Stimulated activated CD4-positive, alpha-beta T cell treated with anti-CD3 and anti-CD28 coated beads, Interleukin-2, amount 100 ng/mL, for 4 hours (primary cell): ENCODE results near the gene ZHX3.

Experiments used
- DNase-seq: peaks from one replicate; pipeline ENCODE4 v3.0.0-alpha.2; 2020; ENCODE audit warnings: low read depth

Gene ZHX3

DNA sequence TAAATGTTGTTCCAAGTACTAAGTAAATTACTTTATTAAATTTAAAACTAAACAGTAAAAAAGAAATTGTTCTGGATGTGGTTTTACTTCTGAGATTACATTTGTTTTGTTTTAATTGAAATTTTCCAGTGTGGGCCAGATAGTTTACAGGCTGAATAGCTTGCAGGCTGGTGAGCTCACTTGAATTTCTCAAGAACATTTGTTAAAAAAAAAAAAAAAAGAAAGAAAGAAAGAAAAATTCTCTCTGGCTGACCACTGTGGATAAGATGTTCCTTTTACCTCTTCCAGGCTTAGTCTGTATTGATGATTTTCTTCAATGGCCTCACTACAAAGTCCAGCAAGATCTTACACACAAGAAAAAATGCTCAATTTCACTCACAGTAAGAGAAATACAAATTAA, 94.8 kb downstream of the ZHX3 start:
- no peak for DNase-seq

DNA sequence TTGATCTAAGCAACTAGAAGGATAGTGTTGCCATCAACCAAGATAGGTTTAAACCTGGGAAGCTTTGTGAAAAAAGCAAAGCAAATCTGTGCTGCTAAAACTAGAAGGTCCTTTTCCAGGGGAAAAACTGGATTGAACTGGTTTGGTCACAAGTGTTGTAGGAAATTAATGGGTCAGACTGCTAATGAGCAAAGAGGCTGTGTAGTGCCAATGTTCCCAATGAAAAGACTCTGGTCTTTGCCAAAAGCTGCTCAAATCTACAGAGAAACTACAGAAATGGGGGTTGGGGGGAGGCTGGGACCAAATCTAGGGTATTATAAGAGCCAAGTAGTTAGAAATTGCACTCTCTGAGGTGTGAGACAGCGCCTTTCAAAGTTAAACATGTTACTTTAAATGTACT, 95.2 kb downstream of the ZHX3 start:
- no peak for DNase-seq

DNA sequence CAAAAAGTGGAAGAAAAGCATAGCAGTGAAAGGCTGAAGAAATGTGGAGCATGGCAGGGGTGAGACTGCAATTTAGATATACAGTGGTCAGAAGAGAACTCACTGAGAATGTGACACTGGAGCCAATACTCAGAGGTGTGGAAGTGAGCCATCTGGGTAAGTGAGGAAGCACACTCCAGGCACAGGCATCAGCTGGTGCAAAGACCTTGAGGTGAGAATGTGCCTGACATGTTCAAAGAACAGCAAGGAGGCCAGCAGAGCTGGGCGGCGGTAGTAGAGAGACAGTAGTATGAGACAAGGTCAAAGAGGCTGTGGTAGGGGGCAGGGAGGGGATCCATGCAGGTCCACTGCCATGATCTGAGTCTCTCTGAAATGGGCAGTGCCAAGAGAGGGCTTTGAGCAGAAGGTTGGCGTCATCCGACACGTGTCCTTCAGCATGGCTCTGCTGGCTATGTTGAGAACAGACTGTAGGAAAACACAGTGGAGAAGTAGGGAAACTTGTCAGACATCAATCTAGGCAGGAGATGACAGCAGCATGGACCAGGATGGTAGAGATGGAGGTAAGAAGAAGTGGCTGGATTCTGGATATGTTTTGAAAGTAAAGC, 95.8 kb downstream of the ZHX3 start:
- no peak for DNase-seq

DNA sequence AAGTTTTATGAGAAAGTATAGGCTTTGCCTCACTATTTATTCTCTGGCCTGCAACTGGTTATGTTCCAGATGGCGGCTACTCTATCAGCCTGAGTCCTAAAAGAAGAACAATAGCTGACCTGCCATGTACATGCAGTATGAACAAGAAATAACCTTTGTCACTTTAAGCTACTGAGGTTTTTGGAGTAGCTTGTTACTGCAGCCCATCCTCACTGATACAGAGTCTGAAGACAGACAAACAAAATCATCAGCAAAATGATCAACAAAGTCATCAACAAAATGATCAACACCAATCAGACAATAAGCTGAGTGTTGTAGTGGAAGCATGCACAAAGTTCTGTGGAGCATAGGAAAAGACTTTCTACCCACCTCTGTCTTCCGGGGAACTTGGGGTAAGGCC, 97.7 kb downstream of the ZHX3 start:
- DNase-seq = no peak

DNA sequence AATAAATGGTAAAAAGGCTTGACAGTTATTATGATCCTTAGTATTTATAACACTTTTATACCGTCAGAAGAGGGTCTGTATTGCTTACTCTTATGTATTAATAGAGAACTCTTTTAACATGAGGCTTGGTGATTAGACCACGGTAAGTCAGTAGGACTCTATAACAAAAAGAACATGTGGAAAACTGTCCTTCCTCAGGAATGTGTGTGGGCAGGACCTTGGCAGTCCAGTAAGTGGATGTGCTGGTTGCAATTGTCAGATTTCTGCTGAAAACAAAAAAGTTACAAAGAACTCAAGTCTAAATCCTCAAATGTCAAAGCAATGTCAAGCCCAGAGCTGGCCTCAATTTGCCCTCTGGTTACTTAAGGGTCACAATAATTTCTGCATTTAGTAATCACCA, 99.1 kb downstream of the ZHX3 start:
- no peak for DNase-seq

DNA sequence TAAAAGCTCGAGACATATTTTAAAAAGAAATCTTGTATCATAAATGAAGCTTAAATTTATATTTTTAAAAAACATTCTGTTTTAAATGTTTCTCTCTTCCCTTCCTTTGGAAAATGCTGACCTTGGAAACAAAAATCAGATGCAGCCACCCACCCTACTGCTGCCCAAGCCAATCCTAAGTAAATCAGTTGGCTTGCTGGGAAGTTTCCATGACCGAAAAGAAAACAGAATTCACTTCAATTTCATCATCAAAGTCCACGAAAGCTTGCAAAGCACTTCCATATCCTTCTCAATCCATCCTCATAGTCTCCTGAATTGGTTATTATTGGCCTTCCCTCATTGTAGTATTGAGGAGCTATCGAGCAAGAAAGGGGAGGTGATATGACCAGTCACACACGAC, 100.1 kb downstream of the ZHX3 start:
- no peak for DNase-seq

DNA sequence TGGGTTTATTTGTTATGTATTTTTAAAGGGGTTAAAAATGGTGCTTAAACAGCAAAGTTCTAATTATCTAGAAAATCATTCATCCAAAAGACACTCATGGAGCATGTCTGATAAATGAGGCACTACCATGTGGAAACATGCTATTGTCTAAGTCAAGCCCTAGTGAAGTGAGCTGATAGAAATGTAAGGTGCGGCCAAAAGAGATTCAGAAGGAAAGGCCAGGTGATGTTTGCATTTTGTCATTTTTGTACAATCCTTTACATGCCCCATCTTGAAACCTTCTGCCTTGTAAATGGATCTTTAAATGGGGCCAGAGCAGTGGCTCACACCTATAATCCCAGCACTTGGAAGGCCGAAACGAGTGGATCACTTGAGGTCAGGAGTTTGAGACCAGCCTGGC, 102.9 kb downstream of the ZHX3 start:
- no peak for DNase-seq

DNA sequence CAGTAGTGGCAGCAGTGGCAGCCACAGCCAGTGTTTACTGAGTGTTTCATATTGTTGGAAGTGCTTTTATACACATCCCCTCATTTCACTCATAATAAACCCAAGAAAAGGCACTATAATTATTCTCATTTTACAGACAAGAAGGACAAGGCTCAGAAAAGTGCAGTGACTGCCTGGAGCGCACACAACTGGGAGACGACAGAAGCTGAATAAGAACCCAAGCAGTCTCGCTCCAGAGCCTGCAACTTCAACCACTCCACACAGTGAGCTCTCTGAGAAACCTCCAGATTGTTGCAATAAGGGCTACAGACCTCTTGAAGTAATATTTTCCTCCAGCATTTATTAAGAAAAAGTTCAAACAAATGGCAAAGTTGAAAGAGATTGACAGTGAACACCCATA, 103.3 kb downstream of the ZHX3 start:
- DNase-seq = no peak

DNA sequence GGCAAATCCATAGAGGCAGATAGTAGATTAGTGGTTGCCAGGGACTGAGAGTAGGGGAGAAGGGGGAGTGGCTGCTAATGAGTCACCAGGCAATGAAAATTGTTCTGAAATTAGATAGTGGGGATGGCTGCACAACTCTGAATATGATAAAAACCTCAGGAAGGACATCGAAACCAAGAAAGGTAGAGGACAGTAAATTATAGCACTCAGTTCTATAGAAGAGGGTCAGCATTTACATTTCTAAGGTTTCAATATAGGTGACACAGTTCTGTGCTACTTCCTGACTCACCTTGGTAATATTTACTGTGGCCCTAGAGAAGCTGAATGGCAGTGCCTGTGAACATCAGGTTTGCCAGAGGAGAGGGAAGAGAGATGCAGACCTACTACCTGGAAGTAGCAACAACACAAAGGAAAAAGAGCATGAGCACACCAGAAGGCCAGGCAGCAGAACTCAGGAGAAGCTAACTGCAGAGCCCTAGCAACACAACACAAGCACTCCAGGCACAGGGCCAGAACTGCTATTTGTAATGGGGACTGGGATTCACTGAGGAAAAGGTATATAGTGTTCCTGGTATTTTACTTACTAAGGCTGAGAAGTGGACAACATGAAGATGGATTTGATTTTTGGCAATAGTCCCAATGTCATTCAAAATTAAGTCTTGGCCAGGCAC, 104.2 kb downstream of the ZHX3 start:
- DNase-seq = no peak

DNA sequence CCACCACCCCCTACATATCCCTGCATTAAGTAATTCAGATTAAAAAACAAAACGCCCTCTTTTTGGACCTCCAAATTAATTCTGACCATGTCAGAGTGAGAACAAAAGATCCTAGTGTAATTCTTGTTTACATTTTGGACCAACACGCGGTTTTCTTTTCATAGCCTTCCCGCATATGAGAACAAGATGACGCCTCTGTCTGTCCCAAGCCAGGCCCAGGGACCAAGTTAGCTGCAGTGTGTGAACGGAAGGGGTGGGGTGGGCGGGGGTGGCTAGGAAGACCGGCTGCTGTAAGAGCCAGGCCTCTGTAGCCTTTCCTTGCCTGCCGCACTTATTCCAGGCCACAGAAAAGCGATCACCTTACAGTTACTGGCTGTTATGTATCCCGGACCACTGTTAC, 112.2 kb downstream of the ZHX3 start:
- no peak for DNase-seq

DNA sequence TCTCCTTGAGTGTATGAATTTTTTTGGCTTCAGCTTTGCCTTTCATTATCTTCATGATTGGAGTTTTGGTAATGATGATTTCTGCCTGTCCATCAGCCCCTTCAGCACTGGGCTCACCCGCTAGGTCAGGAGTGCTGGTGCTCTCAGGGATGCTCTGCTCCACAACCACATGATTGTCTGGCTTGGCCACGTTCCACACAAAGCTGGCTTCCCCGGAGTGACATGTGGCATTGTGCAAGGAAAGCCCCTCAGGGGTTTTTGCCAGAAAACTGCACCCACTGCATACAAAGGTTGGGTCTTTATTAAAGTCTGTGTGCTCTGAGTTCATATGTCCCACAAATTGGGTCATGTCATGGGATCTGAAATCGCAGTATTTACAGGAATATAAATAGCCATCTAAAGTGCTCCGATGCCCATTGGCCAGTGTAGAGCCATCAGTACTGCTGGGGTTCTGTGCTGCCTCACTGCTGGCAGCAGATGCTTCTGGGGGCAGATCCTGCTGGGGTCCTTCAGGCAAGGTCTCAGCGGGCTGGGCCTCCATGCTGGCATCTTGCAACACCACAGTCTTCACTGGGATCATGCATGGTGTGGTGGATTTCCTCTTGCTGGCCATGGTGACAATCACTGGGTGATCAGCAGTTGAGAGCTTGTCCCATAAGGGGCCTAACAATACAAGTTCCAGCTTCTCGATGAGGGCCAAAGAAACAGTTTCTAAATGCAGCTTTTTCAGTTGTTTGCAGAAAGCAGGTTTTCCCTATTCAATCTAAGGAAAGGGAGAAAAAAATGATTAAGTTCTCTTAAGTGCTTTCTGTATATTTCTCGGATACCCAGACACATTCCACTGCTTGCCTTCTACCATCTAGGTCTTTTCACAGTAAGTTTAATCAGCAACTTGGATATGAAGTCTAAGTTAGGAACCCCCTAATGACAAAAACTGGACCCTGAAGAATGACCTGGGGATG, 112.9 kb downstream of the ZHX3 start:
- DNase-seq = no peak

DNA sequence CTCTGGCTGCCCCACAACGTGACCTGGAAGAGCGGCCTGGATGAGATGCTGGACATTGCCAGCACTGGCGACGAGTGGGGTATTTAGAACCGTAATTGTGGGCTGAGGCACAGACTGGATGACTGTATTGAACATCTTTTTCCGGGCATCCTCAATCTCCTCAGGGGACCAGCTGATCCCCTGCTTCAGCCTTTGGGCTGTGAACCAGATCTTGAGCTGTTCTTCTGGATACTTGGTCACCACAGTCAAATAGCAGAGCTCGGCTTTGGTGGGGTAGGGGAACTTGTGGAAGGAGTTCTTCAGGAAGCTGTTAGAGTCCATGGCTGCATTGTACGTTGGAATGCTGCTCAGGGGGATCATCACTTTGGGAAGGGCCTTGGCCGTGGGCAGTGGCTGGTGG, 113.9 kb downstream of the ZHX3 start:
- no peak for DNase-seq

DNA sequence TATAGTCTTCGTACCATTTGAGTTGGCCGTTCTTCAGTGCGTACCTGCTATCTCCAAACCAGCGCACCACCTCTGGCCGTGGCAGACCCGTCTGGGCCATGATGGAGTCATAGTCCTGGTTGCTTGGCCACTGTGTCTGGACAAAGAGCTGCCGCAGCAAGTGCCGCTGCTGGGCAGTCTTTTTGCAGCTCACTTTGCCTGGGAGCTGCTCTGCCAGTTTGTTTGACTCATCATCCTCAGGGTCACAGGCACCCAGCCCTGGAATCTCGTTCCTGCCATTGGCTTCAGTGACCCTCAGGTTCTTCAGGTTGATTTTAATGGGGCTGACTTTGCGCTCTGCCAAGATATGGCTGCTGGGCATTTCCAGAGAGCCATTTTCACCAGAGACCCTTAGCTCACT, 115.1 kb downstream of the ZHX3 start:
- DNase-seq = no peak

DNA sequence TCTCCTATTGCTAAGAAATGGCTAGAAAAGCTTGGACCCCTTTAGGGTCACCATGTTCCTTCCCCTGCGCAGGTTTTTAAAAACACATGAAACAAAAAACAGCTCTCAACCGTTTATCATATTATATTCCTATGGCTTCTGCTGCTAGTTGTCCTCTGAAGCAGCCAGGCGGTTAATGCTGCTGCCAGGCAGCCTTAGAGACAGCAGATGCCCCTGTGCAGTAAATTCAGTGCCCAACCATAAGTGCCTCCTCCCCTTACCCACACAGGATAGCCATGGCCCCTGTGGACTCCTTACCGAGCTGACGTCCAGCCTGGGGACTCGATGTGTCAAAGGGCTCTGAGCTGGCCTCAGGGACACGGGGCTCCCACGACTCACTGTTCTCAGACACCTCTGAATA, 115.8 kb downstream of the ZHX3 start:
- no peak for DNase-seq

DNA sequence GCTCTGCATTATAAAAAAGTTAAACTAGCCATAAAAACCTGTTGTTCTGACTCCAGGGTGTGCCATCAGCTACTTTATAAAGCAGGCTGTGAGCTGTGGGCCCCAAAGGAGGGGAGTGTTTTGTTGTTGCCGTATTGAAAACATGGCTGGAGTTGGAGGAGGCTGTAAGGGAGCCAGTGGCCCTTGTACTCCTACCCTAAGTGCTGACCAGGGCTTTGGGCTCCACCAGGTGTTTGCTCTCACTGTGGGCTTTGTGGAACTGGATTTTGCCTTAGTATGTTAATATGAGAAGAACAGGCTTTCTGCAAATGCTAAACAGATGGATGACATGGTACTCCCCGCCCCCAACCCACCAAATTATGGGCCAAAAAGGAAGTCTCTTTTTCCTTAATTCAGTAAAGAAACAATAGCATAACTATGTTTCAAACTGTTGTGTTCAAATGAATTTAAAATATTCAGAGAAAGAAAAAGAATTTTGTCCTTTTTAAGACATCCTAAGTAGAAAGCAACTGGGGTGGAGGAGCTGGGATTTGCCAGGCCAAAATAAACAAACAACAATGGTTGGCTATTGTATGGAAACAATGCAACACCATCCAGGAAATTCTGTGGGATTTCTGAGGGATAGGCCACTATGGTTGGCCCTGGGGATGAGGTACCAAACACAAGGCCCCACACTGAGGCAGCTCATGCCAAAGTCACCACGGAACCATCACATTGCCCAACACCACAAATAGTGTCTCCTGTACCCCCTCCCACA, 116.9 kb downstream of the ZHX3 start:
- DNase-seq = no peak

DNA sequence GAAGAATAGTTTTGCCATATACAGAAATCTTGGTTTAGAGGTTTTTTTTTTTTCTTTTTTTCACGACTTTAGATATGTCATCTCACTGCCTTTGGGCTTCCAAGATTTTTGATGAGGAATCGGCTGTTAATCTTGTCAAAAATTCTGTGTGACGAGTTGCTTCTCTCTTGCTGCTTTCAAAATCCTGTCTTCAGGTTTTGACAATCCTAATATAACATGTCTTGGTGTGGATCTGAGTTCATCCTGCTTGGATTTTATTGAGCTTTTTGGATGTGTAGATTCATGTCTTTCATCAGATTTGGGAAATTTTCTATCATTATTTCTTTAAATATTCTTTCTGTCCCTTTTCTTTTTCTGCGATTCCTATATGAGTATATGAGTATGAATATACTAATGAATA, 119.1 kb downstream of the ZHX3 start:
- no peak for DNase-seq

DNA sequence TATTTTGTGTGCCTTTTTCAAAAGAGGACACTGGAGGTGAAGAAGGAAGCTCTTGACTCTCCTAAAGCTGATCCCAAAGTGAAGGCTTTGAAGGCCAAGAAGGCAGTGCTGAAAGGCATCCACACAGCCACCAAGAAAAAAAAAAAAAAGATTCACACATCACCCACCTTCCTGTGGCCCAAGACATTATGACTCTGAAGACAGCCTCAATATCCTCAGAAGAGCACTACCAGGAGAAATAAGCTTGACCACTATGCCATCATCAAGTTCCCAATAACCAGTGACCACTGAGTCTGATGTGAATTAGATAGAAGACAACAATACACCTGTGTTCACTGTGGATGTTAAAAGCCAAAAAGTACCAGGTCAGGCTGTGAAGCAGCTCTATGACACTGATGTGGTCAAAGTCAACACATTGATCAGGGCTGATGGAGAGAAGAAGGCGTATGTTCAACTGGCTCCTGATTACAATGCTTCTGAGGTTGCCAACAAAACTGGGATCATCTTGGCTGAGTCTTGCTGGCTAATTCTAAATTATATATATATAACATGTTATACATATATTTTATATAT, 120.8 kb downstream of the ZHX3 start:
- no peak for DNase-seq

DNA sequence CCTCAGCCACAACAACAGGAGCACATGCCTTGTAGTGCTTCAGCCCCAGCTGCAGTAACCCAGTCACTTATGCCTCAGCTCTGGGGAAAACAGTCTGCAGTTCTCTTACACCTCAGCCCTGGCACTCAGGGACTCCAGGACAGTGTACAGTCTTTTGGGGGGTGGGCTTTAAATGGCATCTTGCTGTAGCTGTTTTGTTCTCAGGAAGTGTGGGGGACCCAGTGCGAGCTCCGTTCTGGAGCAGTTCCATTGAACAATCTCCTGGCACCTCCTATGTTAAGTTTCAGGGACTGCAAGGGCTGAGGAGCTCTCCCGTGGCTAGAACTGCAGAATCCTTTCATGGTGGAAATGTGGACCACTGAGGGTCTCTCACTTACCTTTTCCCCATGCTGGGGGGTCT, 125.0 kb downstream of the ZHX3 start:
- no peak for DNase-seq

DNA sequence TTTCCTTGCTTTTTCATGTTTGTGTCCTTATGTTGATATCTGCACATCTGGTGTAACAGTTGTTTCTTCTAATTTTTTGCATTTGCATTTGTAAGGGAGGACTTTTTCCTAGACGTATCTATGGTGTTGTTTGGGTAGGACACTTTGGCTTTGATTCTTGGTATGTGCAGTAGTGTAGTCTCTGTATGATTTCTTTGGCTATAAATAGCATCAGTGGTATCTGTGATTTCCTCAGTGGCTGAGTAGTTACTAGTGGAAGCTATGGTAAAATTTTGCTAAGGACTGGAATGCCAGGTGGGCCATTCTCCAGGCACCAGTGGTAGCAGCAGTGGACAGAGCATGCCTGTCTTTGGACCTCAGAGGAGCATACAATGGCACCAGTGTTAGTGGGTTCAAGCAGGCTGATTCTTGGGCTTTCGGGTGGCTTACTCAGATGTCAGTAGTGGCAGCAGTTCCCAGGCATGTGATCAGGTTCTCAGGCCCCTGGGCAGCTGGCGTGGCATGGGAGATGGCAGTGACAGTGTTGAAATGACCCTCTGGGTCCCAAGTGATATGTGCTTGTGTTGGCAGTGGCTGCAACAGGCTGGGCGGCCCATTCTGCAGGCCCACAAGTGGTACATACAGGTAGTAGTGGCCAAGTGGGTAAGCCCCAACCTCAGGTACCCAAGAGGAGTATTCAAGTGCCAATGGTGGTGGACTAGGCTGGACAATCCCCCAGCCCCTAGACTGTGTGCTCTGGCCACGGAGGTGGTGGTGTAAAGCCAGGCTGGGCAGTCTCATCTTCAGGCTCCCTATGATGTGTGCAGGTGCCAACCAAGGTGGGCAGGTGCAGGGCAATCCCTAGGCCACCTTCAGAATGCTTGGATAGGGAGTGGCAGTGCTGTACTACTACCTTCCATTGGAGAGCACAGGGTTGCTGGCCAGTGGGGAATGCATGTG, 125.7 kb downstream of the ZHX3 start:
- DNase-seq = no peak

DNA sequence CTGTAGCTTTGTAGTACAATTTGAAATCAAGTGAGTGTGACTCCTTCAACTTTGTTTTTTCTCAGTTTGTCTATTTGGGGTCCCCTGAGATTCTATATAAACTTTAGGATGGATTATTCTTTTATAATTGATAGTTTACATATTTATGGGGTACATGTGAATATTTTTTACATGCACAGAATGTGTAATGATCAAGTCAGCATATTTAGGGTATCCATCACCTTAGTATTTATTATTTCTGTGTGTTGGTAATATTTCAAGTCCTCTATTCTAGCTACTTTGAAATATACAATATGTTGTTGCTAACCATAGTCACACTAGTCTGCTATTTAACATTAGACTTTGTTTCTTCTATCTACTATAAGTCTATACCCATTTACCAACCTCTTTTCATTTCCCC, 129.9 kb downstream of the ZHX3 start:
- no peak for DNase-seq
